ENCODE measurements around the gene RETREG3. TPM values are rescaled to one million over a fixed set of nuclear protein-coding genes. Genes with fewer than 3 reads are reported as not detected.

RETREG3 gene
- total and polyA plus RNA-seq, 2 of the 4 experiments (the other 2 are of a cell fraction), result 18.1 to 44.1 TPM

- no peak for TF ChIP-seq BHLHE40 (IDR thresholded peaks at IDR 0.05; ENCODE audit: low read depth, low read length)
These were observed 60.9 kb downstream of the RETREG3 start (continued) for GRCh38 chr17:42548070-42548837.

DNA sequence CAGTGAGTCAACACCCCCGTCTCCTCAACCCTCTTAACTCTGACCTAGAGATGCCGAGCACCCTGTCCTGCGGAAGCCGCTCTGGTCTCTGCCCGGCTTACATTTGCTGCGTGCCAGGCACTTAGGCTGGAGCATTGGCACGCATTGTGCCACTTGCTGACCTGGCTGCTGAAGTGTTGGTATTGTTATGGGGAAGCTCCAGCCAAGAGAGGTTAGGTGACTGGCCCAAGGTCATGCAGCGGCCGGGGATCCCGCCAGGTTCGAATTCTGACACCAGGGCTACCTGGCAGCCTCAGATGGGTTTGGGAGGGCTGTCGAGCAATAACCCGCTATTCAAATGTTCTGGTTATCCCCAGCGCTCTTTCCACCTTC lies 61.5 kb downstream of the RETREG3 start:
- Histone ChIP-seq H2AK5ac (ENCODE audit: low read depth, low read length) (no peak overlapping the region), H3K27me3 (ENCODE audit: control insufficient read depth, insufficient read depth, low read length) (no peaks in the 10 kb centered on the region), H3K9me3 (ENCODE audit: control insufficient read depth, insufficient read depth, low read length) (no peaks in the 10 kb centered on the region), H2AFZ (replicated peaks; ENCODE audit: low read length, poor library complexity) (no peak overlapping the region), H4K5ac (ENCODE audit: low read depth, low read length) (no peak overlapping the region), H3K36me3 (ENCODE audit: control insufficient read depth, insufficient read depth, low read length) (peaks cover 24% of the 10 kb centered on the region; the same call in 1 of the 2 replicates), H3K4ac (ENCODE audit: low read depth, low read length) (no peak overlapping the region), H3K4me2 (ENCODE audit: low read depth, low read length) (no peak overlapping the region), H4K91ac (ENCODE audit: insufficient read depth, low read depth, low read length) (no peak overlapping the region), H3K27ac (ENCODE audit: insufficient read depth, low read length) (no peak overlapping the region), H2BK5ac (ENCODE audit: low read depth, low read length, poor library complexity, severe bottlenecking) (no peak overlapping the region), H3K9ac (ENCODE audit: low read depth, low read length) (no peak overlapping the region), H4K20me1 (ENCODE audit: insufficient read depth, low read length) (no peaks in the 10 kb centered on the region; the same call in 1 of the 2 replicates), H3K4me3 (ENCODE audit: insufficient read depth, low read depth, low read length) (no peak overlapping the region), H4K8ac (ENCODE audit: low read depth in 2 of 2, low read length in 2 of 2) (no peak overlapping the region), H2AK9ac (replicated peaks; ENCODE audit: low read depth, low read length, poor library complexity) (no peak overlapping the region), H3K14ac (replicated peaks; ENCODE audit: low read depth, low read length) (no peak overlapping the region), H3K79me1 (ENCODE audit: low read depth in 1 of 2, low read length in 2 of 2) (peaks cover 3 to 32% of the 10 kb centered on the region in 2 experiments), H2BK15ac (ENCODE audit: low read depth, low read length) (no peak overlapping the region), H3K18ac (ENCODE audit: low read depth, low read length) (no peak overlapping the region), H2BK120ac (ENCODE audit: low read depth, low read length) (no peak overlapping the region), H3K9me1 (ENCODE audit: insufficient read depth, low read length) (peaks cover 4% of the 10 kb centered on the region; the same call in 1 of the 2 replicates), H3K4me1 (ENCODE audit: control insufficient read depth, insufficient read depth, low read length) (peaks cover 3% of the 10 kb centered on the region; the same call in 1 of the 2 replicates), H3K56ac (ENCODE audit: extremely low read depth, insufficient read depth, low read length) (no peak overlapping the region), H2BK20ac (ENCODE audit: low read depth, low read length) (no peak overlapping the region), H3K23ac (ENCODE audit: low read depth, low read length) (no peak overlapping the region)
- WGBS, 2 experiments (ENCODE audit: extremely low coverage in 2 of 2, insufficient read length in 1 of 2), result 98% methylated on average over 8 of the region's 14 CpGs; no CpG with 5 or more reads in 1 of the 2 experiments
- no TSS peak for BruUV-seq (replicated peaks)
- dilution Hi-C loops (cut with HindIII; ENCODE audit: low sequenced_read_pairs, unreplicated experiment), result no loop called here
- intact Hi-C loops (cut with micrococcal nuclease), result no loop called here
- ChIA-PET CTCF (no interaction called here), POLR2A (ENCODE audit: unreplicated experiment) (no interaction called here)
- DNase-seq (no peak), ATAC-seq (ENCODE audit: low read depth) (no peak)
- in situ Hi-C loops (cut with MboI; ENCODE audit: low sequenced_read_pairs), result no loop called here
- TF ChIP-seq POLR2A (IDR thresholded peaks at IDR 0.05; ENCODE audit: low read depth, low read length), result no peak
- no peak for TF ChIP-seq CHD1 (IDR thresholded peaks at IDR 0.05; ENCODE audit: low read depth, low read length)
- no peak for TF ChIP-seq MAFK (IDR thresholded peaks at IDR 0.05; ENCODE audit: low read depth, low read length)
- TF ChIP-seq FOS (IDR thresholded peaks at IDR 0.05; ENCODE audit: low read depth, low read length), result no peak
- no peak for TF ChIP-seq MXI1 (IDR thresholded peaks at IDR 0.05; ENCODE audit: borderline replicate concordance, low read depth, low read length)
- TF ChIP-seq NFE2L2 (IDR thresholded peaks at IDR 0.05; ENCODE audit: low read depth, low read length), result no peak
- TF ChIP-seq SMC3 (IDR thresholded peaks at IDR 0.05; ENCODE audit: low read depth, low read length), result no peak
- no peak for TF ChIP-seq RCOR1 (IDR thresholded peaks at IDR 0.05; ENCODE audit: insufficient replicate concordance, low read length)
- TF ChIP-seq, protein P1, sequence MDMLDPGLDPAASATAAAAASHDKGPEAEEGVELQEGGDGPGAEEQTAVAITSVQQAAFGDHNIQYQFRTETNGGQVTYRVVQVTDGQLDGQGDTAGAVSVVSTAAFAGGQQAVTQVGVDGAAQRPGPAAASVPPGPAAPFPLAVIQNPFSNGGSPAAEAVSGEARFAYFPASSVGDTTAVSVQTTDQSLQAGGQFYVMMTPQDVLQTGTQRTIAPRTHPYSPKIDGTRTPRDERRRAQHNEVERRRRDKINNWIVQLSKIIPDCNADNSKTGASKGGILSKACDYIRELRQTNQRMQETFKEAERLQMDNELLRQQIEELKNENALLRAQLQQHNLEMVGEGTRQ (IDR thresholded peaks at IDR 0.05; ENCODE audit: low read depth, low read length), result no peak
- TF ChIP-seq ELK1 (IDR thresholded peaks at IDR 0.05; ENCODE audit: borderline replicate concordance, low read depth, low read length), result no peak
- no peak for TF ChIP-seq MAZ (IDR thresholded peaks at IDR 0.05; ENCODE audit: borderline replicate concordance, low read depth, low read length)
- TF ChIP-seq, protein P2, sequence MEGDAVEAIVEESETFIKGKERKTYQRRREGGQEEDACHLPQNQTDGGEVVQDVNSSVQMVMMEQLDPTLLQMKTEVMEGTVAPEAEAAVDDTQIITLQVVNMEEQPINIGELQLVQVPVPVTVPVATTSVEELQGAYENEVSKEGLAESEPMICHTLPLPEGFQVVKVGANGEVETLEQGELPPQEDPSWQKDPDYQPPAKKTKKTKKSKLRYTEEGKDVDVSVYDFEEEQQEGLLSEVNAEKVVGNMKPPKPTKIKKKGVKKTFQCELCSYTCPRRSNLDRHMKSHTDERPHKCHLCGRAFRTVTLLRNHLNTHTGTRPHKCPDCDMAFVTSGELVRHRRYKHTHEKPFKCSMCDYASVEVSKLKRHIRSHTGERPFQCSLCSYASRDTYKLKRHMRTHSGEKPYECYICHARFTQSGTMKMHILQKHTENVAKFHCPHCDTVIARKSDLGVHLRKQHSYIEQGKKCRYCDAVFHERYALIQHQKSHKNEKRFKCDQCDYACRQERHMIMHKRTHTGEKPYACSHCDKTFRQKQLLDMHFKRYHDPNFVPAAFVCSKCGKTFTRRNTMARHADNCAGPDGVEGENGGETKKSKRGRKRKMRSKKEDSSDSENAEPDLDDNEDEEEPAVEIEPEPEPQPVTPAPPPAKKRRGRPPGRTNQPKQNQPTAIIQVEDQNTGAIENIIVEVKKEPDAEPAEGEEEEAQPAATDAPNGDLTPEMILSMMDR (conservative IDR thresholded peaks at IDR 0.05; ENCODE audit: low read depth, low read length), result no peak

Measured in IMR-90 (cell line).